Retinal pigment epithelial cell (primary cell): ENCODE data around the gene ITSN2.

ENCODE experiments used
- DNase-seq: peaks from one replicate; pipeline ENCODE4 v3.0.0-alpha.2; 2010; ENCODE audit warnings: low read depth
- H3K4me3 ChIP-seq: 2 replicates; pipeline ENCODE4 v1.5.1; 2011; ENCODE audit warnings: mild to moderate bottlenecking, low read length, control low read depth, moderate library complexity
- TF ChIP-seq, protein P1 (sequence below): conservative IDR thresholded peaks from 2 replicates; pipeline ENCODE4 v1.5.1; 2011; ENCODE audit warnings: low read depth, low read length, control low read depth, inconsistent platforms

The ITSN2 gene

DNA sequence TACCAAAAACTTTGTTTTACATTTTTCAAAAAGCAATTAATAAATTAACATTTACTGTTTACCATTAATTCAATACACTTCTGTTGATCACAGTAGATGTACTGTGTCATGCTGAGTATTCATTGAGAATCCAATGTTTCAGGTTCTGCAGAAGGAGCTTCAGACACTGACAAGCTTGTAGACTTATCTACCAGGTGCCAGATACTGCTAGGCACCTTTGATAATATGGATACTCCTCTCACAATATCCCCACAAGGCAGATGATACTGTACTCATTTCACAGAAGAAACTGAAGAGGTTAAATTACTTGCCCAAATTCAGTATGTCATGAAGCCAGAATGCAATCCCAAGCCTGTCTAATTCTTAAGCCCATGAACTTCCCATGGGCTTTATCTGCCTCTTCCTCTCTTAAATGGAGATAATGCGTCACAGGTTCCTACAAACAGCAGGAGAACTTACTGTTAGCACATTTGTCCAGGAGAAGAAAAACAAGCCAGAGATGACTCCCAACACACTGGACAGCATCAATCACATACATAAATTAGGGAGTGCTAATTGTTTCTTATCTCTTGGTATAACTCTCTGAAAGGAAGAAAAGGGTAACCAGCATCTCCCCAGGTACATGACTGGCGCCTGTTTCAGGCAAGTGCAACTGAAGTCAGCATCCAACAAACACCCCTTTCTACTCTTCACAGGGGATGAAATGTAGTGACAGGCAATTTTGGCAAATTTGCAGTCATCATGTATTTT is 27.4 kb downstream of the ITSN2 start:
- no peak overlapping the region for H3K4me3 ChIP-seq
- TF ChIP-seq, protein P1, sequence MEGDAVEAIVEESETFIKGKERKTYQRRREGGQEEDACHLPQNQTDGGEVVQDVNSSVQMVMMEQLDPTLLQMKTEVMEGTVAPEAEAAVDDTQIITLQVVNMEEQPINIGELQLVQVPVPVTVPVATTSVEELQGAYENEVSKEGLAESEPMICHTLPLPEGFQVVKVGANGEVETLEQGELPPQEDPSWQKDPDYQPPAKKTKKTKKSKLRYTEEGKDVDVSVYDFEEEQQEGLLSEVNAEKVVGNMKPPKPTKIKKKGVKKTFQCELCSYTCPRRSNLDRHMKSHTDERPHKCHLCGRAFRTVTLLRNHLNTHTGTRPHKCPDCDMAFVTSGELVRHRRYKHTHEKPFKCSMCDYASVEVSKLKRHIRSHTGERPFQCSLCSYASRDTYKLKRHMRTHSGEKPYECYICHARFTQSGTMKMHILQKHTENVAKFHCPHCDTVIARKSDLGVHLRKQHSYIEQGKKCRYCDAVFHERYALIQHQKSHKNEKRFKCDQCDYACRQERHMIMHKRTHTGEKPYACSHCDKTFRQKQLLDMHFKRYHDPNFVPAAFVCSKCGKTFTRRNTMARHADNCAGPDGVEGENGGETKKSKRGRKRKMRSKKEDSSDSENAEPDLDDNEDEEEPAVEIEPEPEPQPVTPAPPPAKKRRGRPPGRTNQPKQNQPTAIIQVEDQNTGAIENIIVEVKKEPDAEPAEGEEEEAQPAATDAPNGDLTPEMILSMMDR: no peak
- DNase-seq: no peak

DNA sequence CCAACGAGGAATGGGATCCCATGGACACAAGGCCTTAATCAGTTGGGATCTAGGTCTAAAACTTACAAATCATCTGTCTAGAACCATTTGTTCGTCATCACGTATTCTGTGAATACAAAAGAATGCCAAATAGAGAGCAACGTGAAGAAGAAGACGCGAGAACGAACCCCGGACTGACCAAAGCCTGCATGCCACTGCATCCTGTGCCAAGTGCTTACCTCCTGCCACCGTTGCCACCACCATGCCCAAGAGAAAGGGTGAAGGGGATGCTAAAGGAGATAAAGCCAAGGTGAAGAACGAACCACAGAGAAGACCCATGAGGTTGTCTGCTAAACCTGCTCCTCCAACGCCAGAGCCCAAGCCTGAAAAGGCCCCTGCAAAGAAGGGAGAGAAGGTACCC is 30.2 kb downstream of the ITSN2 start:
- no peak overlapping the region for H3K4me3 ChIP-seq
- TF ChIP-seq, protein P1: no peak
- no peak for DNase-seq

DNA sequence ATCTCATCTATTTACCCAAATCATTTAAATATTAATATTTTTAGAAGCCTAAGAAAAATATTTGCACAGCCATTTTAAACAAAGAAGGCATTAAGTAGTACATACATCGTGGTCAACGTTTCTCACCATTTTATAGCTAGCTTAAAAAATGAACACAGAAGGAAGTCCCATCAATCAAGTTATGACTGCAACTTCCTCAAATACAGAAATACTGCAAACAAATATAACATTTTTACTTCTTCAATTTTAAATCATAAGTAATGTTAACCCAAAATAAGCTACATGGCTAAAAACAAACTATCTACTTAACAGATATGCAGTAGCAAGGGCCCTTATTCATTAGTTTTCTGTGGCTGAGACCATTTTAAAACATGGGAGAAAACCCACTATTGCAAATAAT is 30.6 kb downstream of the ITSN2 start:
- no peak for DNase-seq
- TF ChIP-seq, protein P1: no peak
- no peak overlapping the region for H3K4me3 ChIP-seq

DNA sequence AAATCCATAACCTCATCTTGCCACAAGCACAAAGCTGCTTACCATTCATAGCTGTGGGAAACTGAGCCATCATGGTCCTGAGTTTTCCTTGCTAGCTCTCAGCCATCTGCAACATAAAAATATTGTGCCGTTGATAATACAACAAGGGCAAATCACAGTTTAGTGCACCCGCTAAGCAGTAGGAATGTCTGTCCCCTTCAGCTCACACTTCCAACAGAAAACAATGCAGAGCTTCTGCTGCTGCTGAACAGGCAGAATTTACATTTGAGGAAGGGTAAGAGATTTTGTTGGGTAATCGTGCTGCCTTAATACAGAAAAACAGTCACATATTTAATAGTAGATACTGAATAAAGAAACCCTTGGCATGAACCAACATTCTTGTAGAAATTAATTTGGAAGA is 32.3 kb downstream of the ITSN2 start:
- H3K4me3 ChIP-seq: no peak overlapping the region
- TF ChIP-seq, protein P1: no peak
- DNase-seq: no peak

DNA sequence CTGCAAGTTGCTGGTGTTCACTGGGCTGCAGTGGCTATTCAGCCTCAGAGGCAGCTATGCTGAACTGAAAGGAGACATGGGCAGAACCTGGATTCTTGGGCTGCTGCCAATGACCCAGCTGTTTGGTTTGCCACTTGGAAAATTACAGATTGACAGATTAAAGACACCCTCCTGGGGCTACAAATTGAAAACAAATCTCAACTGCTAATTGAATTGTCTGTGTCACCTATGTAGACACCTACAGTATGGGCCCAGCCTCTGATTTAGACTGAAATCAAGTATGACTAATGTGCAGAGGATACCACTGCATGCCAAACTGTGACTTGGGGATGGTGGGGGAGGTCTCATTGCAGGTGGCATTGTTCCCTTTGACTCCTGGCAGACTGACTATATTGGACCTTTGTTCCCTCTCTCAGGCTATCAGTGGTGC is 42.8 kb downstream of the ITSN2 start:
- no peak overlapping the region for H3K4me3 ChIP-seq
- TF ChIP-seq, protein P1: no peak
- no peak for DNase-seq

DNA sequence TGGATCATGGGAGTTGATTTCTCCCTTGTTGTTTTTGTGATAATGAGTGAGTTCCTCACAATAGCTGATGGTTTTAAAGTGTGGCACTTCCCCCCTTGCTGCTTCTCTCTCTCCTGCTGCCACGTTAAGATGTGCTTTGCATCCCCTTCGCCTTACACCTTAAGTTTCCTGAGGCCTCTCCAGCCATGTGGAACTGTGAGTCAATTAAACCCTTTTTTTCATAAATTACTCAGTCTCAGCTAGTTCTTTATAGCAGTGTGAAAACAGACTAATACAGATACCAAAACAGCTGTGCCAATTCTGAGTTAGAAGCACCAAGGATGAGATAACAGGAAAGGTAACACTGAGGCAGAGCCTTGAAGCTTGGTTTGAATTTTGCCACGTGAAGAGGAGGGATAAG is 44.7 kb downstream of the ITSN2 start:
- no peak for DNase-seq
- TF ChIP-seq, protein P1: no peak
- H3K4me3 ChIP-seq: no peak overlapping the region
